Psoas muscle (tissue), 8 donors: Measurements from ENCODE around the gene SH3BP1. TPM values are rescaled to one million over a fixed set of nuclear protein-coding genes. Genes with fewer than 3 reads are reported as not detected.
"Not testable (repeated sequence)": the region's sequence is repeated elsewhere in the genome, so short reads cannot be mapped to it uniquely, and the experiment has no call there.

Source experiments
- ATAC-seq, 4 donors: fragments of 200-7000 bp; cut with Tn5 transposase; one replicate each; pipeline ENCODE4 v1.9.1; 2020; ENCODE audit warnings: moderate library complexity in 3 of 4, mild to moderate bottlenecking in 2 of 4
- DNase-seq, 2 donors: peaks; one replicate each; pipeline ENCODE4 v3.0.0-alpha.2; 2020
- H3K27ac ChIP-seq: fragments of 200-600 bp; one replicate; pipeline ENCODE4 v1.8.0; 2022
- H3K27me3 ChIP-seq, 3 donors: fragments of 200-600 bp in 1 of 3; one replicate each; pipeline versions ENCODE4 v1.6.1 to v1.8.0; 2013 to 2022; ENCODE audit warnings: low read length in 2 of 3, mild to moderate bottlenecking in 2 of 3, moderate library complexity in 1 of 3; ENCODE audit not compliant: insufficient read depth in 3 of 3
- H3K36me3 ChIP-seq, 2 donors: fragments of 200-600 bp in 1 of 2; one replicate each; pipeline versions ENCODE4 v1.6.1 to v1.8.0; 2013 to 2022; ENCODE audit warnings: low read depth in 1 of 2, mild to moderate bottlenecking in 1 of 2, moderate library complexity in 1 of 2; ENCODE audit not compliant: insufficient read depth in 1 of 2
- H3K4me1 ChIP-seq: fragments of 200-600 bp; one replicate; pipeline ENCODE4 v1.8.0; 2022
- H3K4me3 ChIP-seq: fragments of 200-600 bp; one replicate; pipeline ENCODE4 v1.8.0; 2022; ENCODE audit warnings: mild to moderate bottlenecking
- H3K9me3 ChIP-seq: fragments of 200-600 bp; one replicate; pipeline ENCODE4 v1.8.0; 2022
- WGBS, 3 donors: extraction: QIAGEN DNeasy Blood & Tissue Kit; methylation state at CpG; one replicate each; pipeline versions ENCODE4 v1.1.6 to v1.1.7; 2013; 5-methylcytosine and 5-hydroxymethylcytosine counted together
- intact Hi-C, 2 donors: fragments of 100-400 bp; cut with DNase I; formaldehyde crosslinking; loops; one replicate each; pipeline versions ENCODE4 v1.11.0 to v1.14.2; 2022
- polyA plus RNA-seq, 3 donors: library from polyadenylated mRNA; stranded (reverse); fragments of 200-250 nt; gene quantifications; one replicate each; pipeline ENCODE4 v1.2.3, GENCODE V29; 2013
- total RNA-seq, 4 donors: library from RNA; stranded (reverse); fragmentation: NEBNext Ultra II Directional in 2 of 4; extraction: Animal tissue kit (Norgen Biotek cat#: 25700) in 2 of 4; gene quantifications; one replicate each; pipeline versions ENCODE4 v1.2.1 to v1.2.4, GENCODE V29; 2021 to 2023
- TF ChIP-seq, protein P1 (sequence below): fragments of 200-600 bp; IDR thresholded peaks from one replicate; pipeline ENCODE4 v1.8.0; 2022; ENCODE audit warnings: antibody characterized with exemption
- donor health status: healthy with polysubstance abuse.
- donor health status: DM: no; HTN: no; CAD: no; lungs with moderate emphysema.
- donor health status: Bipolar disorder and iron deficiency.
- donor health status: healthy.
- donor health status: DM: yes; HTN: yes; CAD: no.
- donor health status: DM: no; HTN: no; CAD: no.
- donor health status: DM: no; HTN: no; CAD: no.
- donor health status: DM: yes; HTN: yes; CAD: no.

SH3BP1 gene
- total and polyA plus RNA-seq, 7 donors: 0.20 to 2.4 (median 1.4) TPM

DNA sequence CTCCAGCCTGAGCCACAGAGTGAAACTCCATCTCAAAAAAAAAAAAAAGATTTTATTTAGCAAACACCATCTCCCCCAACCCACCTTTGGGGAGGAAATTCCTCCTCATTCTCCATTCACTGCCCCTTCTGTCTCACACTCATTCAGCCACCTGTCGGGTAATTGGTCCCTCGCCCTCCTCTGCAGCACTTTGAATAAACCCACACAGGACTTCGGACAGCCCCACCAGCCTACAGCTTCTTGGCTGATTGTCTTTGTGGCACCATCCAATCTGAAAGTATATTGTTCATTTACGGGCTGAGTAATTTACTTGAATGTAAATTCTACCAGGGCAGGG lies 38.3 kb upstream of the SH3BP1 start:
- Histone ChIP-seq H3K36me3 (no peaks in the 10 kb centered on the region), H3K4me1 (peaks cover 3% of the 10 kb centered on the region), H3K4me3 (no peak overlapping the region), H3K27me3 (peaks cover 0 to 5% (median 0%) of the 10 kb centered on the region in 3 donors), H3K9me3 (no peaks in the 10 kb centered on the region), H3K27ac (no peak overlapping the region)
- DNase-seq (no peak), ATAC-seq (no peak)
- 45 to 51% (median 46%) methylated on average over 4 of the region's 4 CpGs for WGBS, 3 donors
- TF ChIP-seq, protein P1, sequence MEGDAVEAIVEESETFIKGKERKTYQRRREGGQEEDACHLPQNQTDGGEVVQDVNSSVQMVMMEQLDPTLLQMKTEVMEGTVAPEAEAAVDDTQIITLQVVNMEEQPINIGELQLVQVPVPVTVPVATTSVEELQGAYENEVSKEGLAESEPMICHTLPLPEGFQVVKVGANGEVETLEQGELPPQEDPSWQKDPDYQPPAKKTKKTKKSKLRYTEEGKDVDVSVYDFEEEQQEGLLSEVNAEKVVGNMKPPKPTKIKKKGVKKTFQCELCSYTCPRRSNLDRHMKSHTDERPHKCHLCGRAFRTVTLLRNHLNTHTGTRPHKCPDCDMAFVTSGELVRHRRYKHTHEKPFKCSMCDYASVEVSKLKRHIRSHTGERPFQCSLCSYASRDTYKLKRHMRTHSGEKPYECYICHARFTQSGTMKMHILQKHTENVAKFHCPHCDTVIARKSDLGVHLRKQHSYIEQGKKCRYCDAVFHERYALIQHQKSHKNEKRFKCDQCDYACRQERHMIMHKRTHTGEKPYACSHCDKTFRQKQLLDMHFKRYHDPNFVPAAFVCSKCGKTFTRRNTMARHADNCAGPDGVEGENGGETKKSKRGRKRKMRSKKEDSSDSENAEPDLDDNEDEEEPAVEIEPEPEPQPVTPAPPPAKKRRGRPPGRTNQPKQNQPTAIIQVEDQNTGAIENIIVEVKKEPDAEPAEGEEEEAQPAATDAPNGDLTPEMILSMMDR: no peak
- intact Hi-C loops: no loop called here

DNA sequence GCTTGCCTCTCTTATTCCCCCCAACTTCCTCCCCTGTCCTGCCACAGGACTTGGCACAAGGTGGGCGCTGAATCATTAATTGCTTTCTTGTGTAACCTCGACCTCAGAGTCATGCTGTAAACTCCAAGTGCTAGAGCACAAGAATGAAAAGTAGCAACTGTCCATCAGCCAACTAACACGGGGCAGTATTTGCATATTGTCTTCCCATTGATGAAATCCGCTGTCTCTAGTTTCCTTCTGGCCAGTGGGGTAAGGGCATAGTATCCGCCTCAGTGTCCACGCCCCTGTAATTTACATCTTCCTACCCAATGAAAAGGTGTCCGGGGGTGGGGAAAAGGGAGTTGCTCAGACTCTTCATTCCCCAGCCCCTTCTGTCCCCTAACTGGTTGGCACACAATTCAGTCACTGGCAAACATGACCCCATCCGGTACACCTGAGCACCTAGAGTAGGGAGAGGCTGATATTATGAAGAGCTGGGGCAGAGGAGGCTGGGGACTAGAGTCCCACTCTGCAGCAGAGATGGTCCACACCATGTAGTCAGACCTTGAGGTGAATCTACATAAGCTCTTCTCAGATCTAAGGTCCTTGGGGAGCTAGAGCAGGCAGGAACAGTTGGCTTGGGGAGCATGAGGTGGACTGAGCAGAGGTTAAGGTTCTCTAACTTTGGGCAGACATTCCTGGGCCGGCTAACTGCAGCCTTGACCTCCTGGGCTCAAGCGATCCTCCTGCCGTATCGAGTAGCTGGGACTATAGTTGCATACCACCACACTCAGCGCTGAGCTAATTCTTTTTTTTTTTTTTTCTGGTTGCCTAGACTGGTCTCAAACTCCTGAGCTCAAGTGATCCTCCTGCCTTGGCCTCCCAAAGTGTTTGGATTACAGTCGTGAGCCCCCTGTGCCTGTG lies 37.7 kb upstream of the SH3BP1 start:
- DNase-seq: no peak
- Histone ChIP-seq H3K27ac (no peak overlapping the region), H3K4me1 (peaks cover 3% of the 10 kb centered on the region), H3K4me3 (no peak overlapping the region), H3K9me3 (no peaks in the 10 kb centered on the region), H3K27me3 (peaks cover 0 to 5% (median 0%) of the 10 kb centered on the region in 3 donors), H3K36me3 (no peaks in the 10 kb centered on the region)
- peak; percentile 34 to 60 (median 52) for ATAC-seq
- intact Hi-C loops: no loop called here
- TF ChIP-seq, protein P1: no peak
- 40 to 43% (median 43%) methylated on average over 14 of the region's 14 CpGs for WGBS, 3 donors

DNA sequence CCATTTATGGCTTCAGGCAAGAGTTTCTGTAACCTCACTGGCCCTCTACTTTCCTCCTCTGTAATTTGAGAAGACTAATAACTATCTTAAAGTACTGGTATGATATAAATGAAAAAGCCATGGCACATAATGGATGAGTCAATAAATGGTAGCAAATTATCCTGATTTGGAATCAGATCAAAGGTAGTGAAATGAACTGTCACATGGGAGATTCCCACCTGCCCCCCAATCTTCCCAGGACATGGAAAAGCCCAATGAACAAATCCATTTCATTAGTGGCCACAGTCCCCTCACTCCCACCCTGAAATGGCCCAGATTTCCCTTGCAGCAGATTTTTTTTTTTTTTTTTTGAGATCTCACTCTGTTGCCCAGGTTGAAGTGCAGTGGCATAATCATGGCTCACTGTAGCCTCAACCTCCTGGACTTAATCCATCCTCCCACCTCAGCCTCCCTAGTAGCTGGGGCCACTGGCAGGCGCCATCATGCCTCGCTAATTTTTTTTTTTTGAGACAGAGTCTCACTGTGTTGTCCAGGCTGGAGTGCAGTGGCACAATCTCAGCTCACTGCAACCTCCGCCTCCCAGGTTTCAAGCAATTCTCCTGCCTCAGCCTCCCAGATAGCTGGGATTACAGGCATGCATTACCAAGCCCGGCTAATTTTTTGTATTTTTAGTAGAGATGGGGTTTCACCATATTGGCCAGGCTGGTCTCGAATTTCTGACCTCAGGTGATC lies 36.8 kb upstream of the SH3BP1 start:
- WGBS, 3 donors: 76 to 78% (median 77%) methylated on average over 5 of the region's 5 CpGs
- H3K27ac ChIP-seq, H3K4me1 ChIP-seq, H3K27me3 ChIP-seq, H3K36me3 ChIP-seq, H3K9me3 ChIP-seq, ATAC-seq, intact Hi-C loops, DNase-seq, H3K4me3 ChIP-seq: not testable (repeated sequence)

DNA sequence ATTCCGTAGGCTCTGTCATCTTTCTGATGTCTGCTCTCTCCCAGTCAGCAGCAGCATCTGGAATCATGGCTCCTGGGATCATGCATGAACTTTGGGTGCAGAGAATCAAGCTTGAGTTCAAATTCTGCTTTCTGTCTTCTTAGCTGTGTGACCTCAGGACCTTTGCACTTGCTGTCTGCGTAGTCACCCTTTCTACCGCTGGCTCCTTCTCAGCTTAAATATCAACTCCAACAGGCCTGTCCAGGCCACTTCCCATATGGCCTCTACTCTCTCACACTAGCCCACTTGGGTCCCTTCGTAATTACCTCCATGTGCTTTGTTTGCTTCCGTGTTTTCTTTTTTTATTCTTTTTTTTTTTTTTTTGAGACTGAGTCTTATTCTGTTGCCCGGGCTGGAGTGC lies 35.4 kb upstream of the SH3BP1 start:
- DNase-seq: no peak
- Histone ChIP-seq H3K36me3 (no peaks in the 10 kb centered on the region), H3K4me3 (no peak overlapping the region), H3K9me3 (no peaks in the 10 kb centered on the region), H3K27me3 (peaks cover 0 to 5% (median 0%) of the 10 kb centered on the region in 3 donors), H3K4me1 (peaks cover 6% of the 10 kb centered on the region), H3K27ac (no peak overlapping the region)
- TF ChIP-seq, protein P1: no peak
- intact Hi-C loops: no loop called here
- ATAC-seq: no peak
- WGBS, 3 donors: 86 to 88% (median 87%) methylated on average over 6 of the region's 6 CpGs

DNA sequence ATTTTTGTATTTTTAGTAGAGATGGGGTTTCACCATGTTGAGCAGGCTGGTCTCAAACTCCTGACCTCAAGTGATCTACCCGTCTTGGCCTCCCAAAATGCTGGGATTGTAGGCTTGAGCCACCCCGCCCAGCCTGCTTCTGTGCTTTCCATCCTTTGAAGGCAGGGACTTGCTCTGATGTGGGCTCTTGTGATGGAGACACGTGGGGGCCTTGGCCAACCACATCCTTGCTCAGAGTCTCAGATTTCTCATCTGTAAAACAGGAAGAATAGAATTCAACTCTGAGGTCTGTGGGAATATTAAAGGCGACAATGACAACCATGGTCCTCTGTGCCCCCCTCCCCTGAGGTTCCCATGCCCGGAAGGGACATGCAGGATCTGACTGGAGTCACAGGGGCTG lies 34.6 kb upstream of the SH3BP1 start:
- Histone ChIP-seq H3K4me1 (peaks cover 10% of the 10 kb centered on the region), H3K36me3 (no peaks in the 10 kb centered on the region), H3K9me3 (no peaks in the 10 kb centered on the region), H3K4me3 (no peak overlapping the region), H3K27me3 (peaks cover 0 to 5% (median 0%) of the 10 kb centered on the region in 3 donors), H3K27ac (no peak overlapping the region)
- DNase-seq (no peak), ATAC-seq (no peak)
- intact Hi-C loops: no loop called here
- 57 to 65% (median 63%) methylated on average over 5 of the region's 5 CpGs for WGBS, 3 donors
- TF ChIP-seq, protein P1: no peak
